Transverse colon (tissue), 4 donors: Measurements from ENCODE around the gene CDKN1B. TPM values are rescaled to one million over a fixed set of nuclear protein-coding genes. Genes with fewer than 3 reads are reported as not detected.

Experiments used
- DNase-seq: peaks from one replicate; pipeline ENCODE4 v3.0.0-alpha.2; 2019
- H3K27ac ChIP-seq, 4 donors: fragments of 200-600 bp; sonication (generic); 2 replicates each; pipeline ENCODE4 v1.5.1; 2016 to 2018; ENCODE audit warnings: inconsistent platforms in 4 of 4
- H3K27me3 ChIP-seq: fragments of 200-600 bp; sonication (generic); 2 replicates; pipeline ENCODE4 v1.5.1; 2017; ENCODE audit warnings: inconsistent platforms
- H3K36me3 ChIP-seq, 4 donors: fragments of 200-600 bp; sonication (generic); 2 replicates each; pipeline ENCODE4 v1.5.1; 2017 to 2019; ENCODE audit warnings: inconsistent platforms in 4 of 4
- H3K4me1 ChIP-seq, 4 donors: fragments of 200-600 bp; sonication (generic); 2 replicates each; pipeline ENCODE4 v1.5.1; 2017 to 2020; ENCODE audit warnings: inconsistent platforms in 4 of 4
- H3K4me3 ChIP-seq, 4 donors: fragments of 200-600 bp; sonication (generic); 1 replicate in 1 of 4; 2 replicates in 3 of 4; pipeline versions ENCODE4 v1.5.1 to v1.6.1; 2017 to 2019; ENCODE audit warnings: inconsistent platforms in 4 of 4
- H3K9me3 ChIP-seq, 2 donors: fragments of 200-600 bp; sonication (generic); 2 replicates each; pipeline ENCODE4 v1.5.1; 2017 to 2019; ENCODE audit warnings: inconsistent platforms in 2 of 2
- EP300 ChIP-seq: sonication (generic); formaldehyde crosslinking; IDR thresholded peaks from one replicate; pipeline ENCODE4 v1.6.1; 2017; ENCODE audit warnings: antibody characterized with exemption, low read depth
- POLR2A ChIP-seq: fragments of 450-650 bp; IDR thresholded peaks from one replicate; pipeline ENCODE4 v1.6.1; 2016; ENCODE audit warnings: antibody characterized with exemption, mild to moderate bottlenecking, moderate library complexity
- POLR2AphosphoS5 ChIP-seq, 3 donors: sonication (generic); formaldehyde crosslinking; IDR thresholded peaks; one replicate each; pipeline ENCODE4 v1.6.1; 2016; ENCODE audit warnings: antibody characterized with exemption in 3 of 3
- WGBS, 2 donors: methylation state at CpG; one replicate each; pipeline ENCODE4 v1.1.5; 2018; ENCODE audit warnings: low coverage in 1 of 2; 5-methylcytosine and 5-hydroxymethylcytosine counted together
- in situ Hi-C, 4 donors: fragments of 200-750 bp; cut with MboI; loops; one replicate each; pipeline versions ENCODE4 v1.15.0 to v1.15.1; 2017; ENCODE audit warnings: low sequenced_read_pairs in 3 of 4, low pct_ligation_motif_present in 1 of 4, low pct_unique_long_range_greater_than_20kb in 1 of 4
- intact Hi-C: fragments of 100-400 bp; cut with DNase I; formaldehyde crosslinking; loops from one replicate; pipeline ENCODE4 v1.15.1; 2023; ENCODE audit warnings: low total_unique reads
- total RNA-seq, 4 donors: library from RNA; depleted of rRNA; stranded (reverse); fragments of >200 nt; gene quantifications; one replicate each; pipeline ENCODE4 v1.1.0, GENCODE V29; 2016
- TF ChIP-seq, protein P1 (sequence below), 5 experiments: fragments of 200-600 bp in 3 of 5; fragments of 450-650 bp in 2 of 5; sonication (generic) in 3 of 5; IDR thresholded peaks; 1 replicate in 2 of 5; 2 replicates in 3 of 5; pipeline ENCODE4 v1.5.1; 2016 to 2017; ENCODE audit warnings: antibody characterized with exemption in 5 of 5, inconsistent platforms in 3 of 5, mild to moderate bottlenecking in 2 of 5, moderate library complexity in 1 of 5

CDKN1B gene
- total RNA-seq, 4 donors from 2014 or later, result 14.1 to 58.3 (median 54.1) TPM

- peaks cover 3 to 39% (median 19%) of the 10 kb centered on the region in 4 donors for H3K4me1 ChIP-seq
- no peak overlapping the region for H3K4me3 ChIP-seq
- no peaks in the 10 kb centered on the region for H3K27me3 ChIP-seq
- WGBS, 2 donors, result 64 to 82% methylated on average over 2 of the region's 2 CpGs
- H3K9me3 ChIP-seq, result no peaks in the 10 kb centered on the region
- in situ Hi-C loops (no loop called here), intact Hi-C loops (no loop called here)
- no peaks in the 10 kb centered on the region for H3K36me3 ChIP-seq
- TF ChIP-seq POLR2A (no peak), EP300 (no peak), POLR2AphosphoS5 (IDR thresholded peaks at IDR 0.05) (no peak)
- TF ChIP-seq, protein P1, sequence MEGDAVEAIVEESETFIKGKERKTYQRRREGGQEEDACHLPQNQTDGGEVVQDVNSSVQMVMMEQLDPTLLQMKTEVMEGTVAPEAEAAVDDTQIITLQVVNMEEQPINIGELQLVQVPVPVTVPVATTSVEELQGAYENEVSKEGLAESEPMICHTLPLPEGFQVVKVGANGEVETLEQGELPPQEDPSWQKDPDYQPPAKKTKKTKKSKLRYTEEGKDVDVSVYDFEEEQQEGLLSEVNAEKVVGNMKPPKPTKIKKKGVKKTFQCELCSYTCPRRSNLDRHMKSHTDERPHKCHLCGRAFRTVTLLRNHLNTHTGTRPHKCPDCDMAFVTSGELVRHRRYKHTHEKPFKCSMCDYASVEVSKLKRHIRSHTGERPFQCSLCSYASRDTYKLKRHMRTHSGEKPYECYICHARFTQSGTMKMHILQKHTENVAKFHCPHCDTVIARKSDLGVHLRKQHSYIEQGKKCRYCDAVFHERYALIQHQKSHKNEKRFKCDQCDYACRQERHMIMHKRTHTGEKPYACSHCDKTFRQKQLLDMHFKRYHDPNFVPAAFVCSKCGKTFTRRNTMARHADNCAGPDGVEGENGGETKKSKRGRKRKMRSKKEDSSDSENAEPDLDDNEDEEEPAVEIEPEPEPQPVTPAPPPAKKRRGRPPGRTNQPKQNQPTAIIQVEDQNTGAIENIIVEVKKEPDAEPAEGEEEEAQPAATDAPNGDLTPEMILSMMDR (IDR thresholded peaks at IDR 0.05), result no peak
- DNase-seq, result no peak
- H3K27ac ChIP-seq, result no peak overlapping the region
Observed at GRCh38 chr12:12733118-12733517, 15.9 kb downstream of the CDKN1B start.

GRCh38 chr12:12734054-12734453 lies 16.9 kb downstream of the CDKN1B start:
- Histone ChIP-seq H3K9me3 (no peaks in the 10 kb centered on the region), H3K27me3 (no peaks in the 10 kb centered on the region), H3K36me3 (no peaks in the 10 kb centered on the region), H3K4me3 (no peak overlapping the region), H3K27ac (peak overlapping the region; percentile 63 to 77 (median 69)), H3K4me1 (peaks cover 3 to 39% (median 19%) of the 10 kb centered on the region in 4 donors)
- intact Hi-C loops, result no loop called here
- TF ChIP-seq EP300, result no peak
- TF ChIP-seq, protein P1 (IDR thresholded peaks at IDR 0.05), result no peak
- no peak for TF ChIP-seq POLR2AphosphoS5 (IDR thresholded peaks at IDR 0.05)
- TF ChIP-seq POLR2A, result no peak
- no peak for DNase-seq
- WGBS, 2 donors, result 30 to 58% methylated on average over 2 of the region's 2 CpGs
- in situ Hi-C loops, result no loop called here

DNA sequence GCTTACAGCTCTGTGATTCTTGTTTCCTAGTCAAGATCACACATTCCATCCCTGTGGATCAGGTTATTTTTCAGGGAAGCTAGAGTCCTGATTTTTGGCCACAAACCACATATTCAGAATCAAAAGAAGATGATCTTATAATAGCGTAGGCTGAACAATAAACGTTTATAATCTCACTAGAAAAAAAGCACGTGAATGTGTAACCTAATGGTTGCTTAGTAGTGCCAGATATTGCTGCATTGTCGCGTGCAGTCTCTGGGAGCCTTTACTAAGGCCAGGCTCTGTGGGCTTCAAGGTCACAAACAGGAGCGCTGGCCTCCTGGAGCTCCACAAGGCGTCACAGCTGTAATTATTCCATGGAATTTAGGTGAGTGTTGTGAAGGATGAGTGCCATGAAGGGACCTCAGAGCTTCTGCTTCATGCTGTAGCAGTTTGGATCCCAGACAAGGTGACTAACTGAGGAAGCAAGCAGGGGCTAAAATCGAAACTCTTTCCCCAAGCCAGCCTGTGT lies 17.4 kb downstream of the CDKN1B start:
- H3K36me3 ChIP-seq, result no peaks in the 10 kb centered on the region
- intact Hi-C loops, result no loop called here
- no peaks in the 10 kb centered on the region for H3K9me3 ChIP-seq
- peaks cover 3 to 39% (median 19%) of the 10 kb centered on the region in 4 donors for H3K4me1 ChIP-seq
- H3K4me3 ChIP-seq, result peak overlapping the region in 1 of 4 donors; percentile 25
- H3K27me3 ChIP-seq, result no peaks in the 10 kb centered on the region
- TF ChIP-seq POLR2AphosphoS5 (IDR thresholded peaks at IDR 0.05) (no peak), EP300 (no peak)
- WGBS, 2 donors, result 28 to 34% methylated on average over 5 to 8 of the region's 8 CpGs
- no peak for DNase-seq
- in situ Hi-C loops, result no loop called here
- peak overlapping the region; percentile 63 to 77 (median 69) for H3K27ac ChIP-seq

DNA sequence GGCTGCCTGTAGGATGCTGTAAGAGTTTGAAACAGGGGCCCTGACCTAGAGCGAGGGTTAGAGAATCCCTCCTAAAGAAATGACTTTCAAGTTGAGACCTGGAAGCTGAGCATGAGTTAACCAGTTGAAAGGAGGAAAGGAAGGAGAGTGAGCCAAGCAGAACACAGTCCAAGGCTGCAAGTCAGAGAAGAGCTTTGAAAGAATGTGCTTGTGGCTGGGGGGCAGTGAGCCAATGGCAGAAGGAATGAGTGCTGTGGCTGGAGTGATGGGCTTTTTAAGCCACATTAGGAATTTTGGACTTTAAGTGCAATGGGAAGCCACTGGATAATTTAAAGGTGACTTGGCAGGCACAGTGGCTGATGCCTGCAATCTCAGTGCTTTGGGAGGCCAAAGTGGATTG lies 18.1 kb downstream of the CDKN1B start:
- TF ChIP-seq EP300, result no peak
- TF ChIP-seq POLR2AphosphoS5 (IDR thresholded peaks at IDR 0.05), result no peak
- TF ChIP-seq, protein P1 (IDR thresholded peaks at IDR 0.05), result no peak
- no peak for TF ChIP-seq POLR2A
- intact Hi-C loops, result no loop called here
- H3K27ac ChIP-seq, result peak overlapping the region; percentile 63 to 77 (median 69)
- 96 to 100% methylated on average over 1 of the region's 1 CpG for WGBS, 2 donors
- in situ Hi-C loops, result no loop called here
- no peaks in the 10 kb centered on the region for H3K36me3 ChIP-seq
- DNase-seq, result no peak
- peaks cover 3 to 39% (median 19%) of the 10 kb centered on the region in 4 donors for H3K4me1 ChIP-seq
- H3K9me3 ChIP-seq, result no peaks in the 10 kb centered on the region
- H3K27me3 ChIP-seq, result no peaks in the 10 kb centered on the region
- H3K4me3 ChIP-seq, result no peak overlapping the region
